GM23338 (cell line): ENCODE measurements around the gene SYNDIG1.

Experiments
- EZH2phosphoT487 ChIP-seq: fragments of 200-600 bp; sonication (generic); IDR thresholded peaks from one replicate; pipeline ENCODE4 v1.8.1; 2018; ENCODE audit warnings: antibody characterized with exemption; ENCODE audit not compliant: unreplicated experiment
- POLR2AphosphoS5 ChIP-seq: IDR thresholded peaks from 2 replicates; pipeline ENCODE4 v1.6.1; 2016; ENCODE audit warnings: antibody characterized with exemption, low read depth
- TF ChIP-seq, protein P1 (sequence below), 2 experiments: fragments of 200-600 bp in 1 of 2; sonication (generic) in 1 of 2; conservative IDR thresholded peaks; 2 replicates each; pipeline versions ENCODE4 v1.5.1 to v1.6.1; 2016 to 2017; ENCODE audit warnings: antibody characterized with exemption in 2 of 2, low read depth in 2 of 2, mild to moderate bottlenecking in 2 of 2, moderate library complexity in 1 of 2
- TF ChIP-seq, protein P2 (sequence below): IDR thresholded peaks from one replicate; pipeline ENCODE4 v1.6.1; 2018; ENCODE audit warnings: antibody characterized with exemption; ENCODE audit not compliant: unreplicated experiment

DNA sequence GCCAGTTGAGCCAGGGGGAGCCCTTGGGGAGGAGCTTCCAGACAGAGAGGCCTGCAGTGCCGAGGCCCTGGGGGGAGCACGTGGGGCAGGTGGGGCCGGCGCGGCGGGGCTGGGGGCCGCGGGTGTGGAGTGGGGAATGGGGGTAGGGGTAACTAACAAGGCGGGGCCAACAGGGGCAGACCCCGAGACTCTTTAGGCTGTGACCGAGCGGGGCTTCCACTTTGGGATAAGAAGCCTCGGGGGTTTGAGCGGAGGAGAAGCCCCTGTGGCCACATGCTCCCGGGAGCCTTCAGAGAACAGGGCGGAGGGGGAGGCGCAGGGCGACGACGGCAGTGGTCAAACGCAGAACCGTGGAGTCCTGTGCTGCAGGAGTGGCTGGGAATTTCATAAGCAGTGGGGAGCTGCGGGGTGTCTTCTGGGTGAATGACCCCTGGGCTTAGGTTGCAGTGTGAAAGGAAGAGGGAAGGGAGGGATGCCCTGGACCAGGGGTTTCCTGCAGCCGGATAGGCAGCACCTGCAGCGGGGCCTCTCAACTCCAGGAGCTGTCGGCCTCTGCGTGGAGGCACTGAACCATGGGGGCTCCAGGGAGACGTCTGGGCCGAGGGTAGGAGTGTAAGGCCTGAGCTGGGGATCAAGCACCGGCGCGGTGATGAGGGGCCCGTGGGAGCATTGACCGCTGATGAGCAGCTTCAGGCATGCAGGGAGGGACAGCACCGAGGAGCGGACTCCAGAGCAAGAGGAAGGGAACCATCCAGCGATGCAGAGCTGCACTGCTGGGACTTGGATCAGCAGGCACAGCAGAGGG, 121.0 kb downstream of the SYNDIG1 start:
- TF ChIP-seq, protein P1, sequence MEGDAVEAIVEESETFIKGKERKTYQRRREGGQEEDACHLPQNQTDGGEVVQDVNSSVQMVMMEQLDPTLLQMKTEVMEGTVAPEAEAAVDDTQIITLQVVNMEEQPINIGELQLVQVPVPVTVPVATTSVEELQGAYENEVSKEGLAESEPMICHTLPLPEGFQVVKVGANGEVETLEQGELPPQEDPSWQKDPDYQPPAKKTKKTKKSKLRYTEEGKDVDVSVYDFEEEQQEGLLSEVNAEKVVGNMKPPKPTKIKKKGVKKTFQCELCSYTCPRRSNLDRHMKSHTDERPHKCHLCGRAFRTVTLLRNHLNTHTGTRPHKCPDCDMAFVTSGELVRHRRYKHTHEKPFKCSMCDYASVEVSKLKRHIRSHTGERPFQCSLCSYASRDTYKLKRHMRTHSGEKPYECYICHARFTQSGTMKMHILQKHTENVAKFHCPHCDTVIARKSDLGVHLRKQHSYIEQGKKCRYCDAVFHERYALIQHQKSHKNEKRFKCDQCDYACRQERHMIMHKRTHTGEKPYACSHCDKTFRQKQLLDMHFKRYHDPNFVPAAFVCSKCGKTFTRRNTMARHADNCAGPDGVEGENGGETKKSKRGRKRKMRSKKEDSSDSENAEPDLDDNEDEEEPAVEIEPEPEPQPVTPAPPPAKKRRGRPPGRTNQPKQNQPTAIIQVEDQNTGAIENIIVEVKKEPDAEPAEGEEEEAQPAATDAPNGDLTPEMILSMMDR (conservative IDR thresholded peaks at IDR 0.05; ENCODE audit: low read depth in 2 of 2): no peak
- TF ChIP-seq, protein P2, sequence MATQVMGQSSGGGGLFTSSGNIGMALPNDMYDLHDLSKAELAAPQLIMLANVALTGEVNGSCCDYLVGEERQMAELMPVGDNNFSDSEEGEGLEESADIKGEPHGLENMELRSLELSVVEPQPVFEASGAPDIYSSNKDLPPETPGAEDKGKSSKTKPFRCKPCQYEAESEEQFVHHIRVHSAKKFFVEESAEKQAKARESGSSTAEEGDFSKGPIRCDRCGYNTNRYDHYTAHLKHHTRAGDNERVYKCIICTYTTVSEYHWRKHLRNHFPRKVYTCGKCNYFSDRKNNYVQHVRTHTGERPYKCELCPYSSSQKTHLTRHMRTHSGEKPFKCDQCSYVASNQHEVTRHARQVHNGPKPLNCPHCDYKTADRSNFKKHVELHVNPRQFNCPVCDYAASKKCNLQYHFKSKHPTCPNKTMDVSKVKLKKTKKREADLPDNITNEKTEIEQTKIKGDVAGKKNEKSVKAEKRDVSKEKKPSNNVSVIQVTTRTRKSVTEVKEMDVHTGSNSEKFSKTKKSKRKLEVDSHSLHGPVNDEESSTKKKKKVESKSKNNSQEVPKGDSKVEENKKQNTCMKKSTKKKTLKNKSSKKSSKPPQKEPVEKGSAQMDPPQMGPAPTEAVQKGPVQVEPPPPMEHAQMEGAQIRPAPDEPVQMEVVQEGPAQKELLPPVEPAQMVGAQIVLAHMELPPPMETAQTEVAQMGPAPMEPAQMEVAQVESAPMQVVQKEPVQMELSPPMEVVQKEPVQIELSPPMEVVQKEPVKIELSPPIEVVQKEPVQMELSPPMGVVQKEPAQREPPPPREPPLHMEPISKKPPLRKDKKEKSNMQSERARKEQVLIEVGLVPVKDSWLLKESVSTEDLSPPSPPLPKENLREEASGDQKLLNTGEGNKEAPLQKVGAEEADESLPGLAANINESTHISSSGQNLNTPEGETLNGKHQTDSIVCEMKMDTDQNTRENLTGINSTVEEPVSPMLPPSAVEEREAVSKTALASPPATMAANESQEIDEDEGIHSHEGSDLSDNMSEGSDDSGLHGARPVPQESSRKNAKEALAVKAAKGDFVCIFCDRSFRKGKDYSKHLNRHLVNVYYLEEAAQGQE: no peak
- TF ChIP-seq EZH2phosphoT487: no peak
- no peak for TF ChIP-seq POLR2AphosphoS5
